ENCODE results near the gene FMN1. TPM values are rescaled to one million over a fixed set of nuclear protein-coding genes. Genes with fewer than 3 reads are reported as not detected.

FMN1 gene
- total RNA-seq, 2 donors from 2014 or later: 13.7 to 17.1 TPM

GRCh38 chr15:32909431-32909830 lies 285.1 kb downstream of the FMN1 start:
- no peak overlapping the region for H3K27ac ChIP-seq
- WGBS, 2 donors: 85 to 93% methylated on average over 2 of the region's 2 CpGs
- intact Hi-C loops (cut with DNase I): no loop called here

GRCh38 chr15:32908872-32909271 lies 285.6 kb downstream of the FMN1 start:
- H3K9me3 ChIP-seq: no peaks in the 10 kb centered on the region
- DNase-seq: no peak
- H3K36me3 ChIP-seq (replicated peaks in 1 of 2; ENCODE audit: insufficient read depth in 1 of 2, low read depth in 2 of 2): no peaks in the 10 kb centered on the region
- no peaks in the 10 kb centered on the region for H3K4me1 ChIP-seq
- TF ChIP-seq CTCF (IDR thresholded peaks at IDR 0.05) (no peak), POLR2A (IDR thresholded peaks at IDR 0.05) (no peak)
- whole genome bisulfite sequencing, 2 donors: 82 to 83% methylated on average over 4 of the region's 4 CpGs
- ATAC-seq: no peak
- no peak overlapping the region for H3K4me3 ChIP-seq
- intact Hi-C loops (cut with DNase I): no loop called here
- H3K27me3 ChIP-seq: no peaks in the 10 kb centered on the region
- H3K27ac ChIP-seq: no peak overlapping the region

More at GRCh38 chr15:32909431-32909830, 285.1 kb downstream of the FMN1 start:
- H3K9me3 ChIP-seq: no peaks in the 10 kb centered on the region
- no peaks in the 10 kb centered on the region for H3K27me3 ChIP-seq
- no peaks in the 10 kb centered on the region for H3K36me3 ChIP-seq (replicated peaks in 1 of 2; ENCODE audit: insufficient read depth in 1 of 2, low read depth in 2 of 2)
- DNase-seq: no peak
- H3K4me3 ChIP-seq: no peak overlapping the region
- no peak for ATAC-seq
- no peaks in the 10 kb centered on the region for H3K4me1 ChIP-seq
- TF ChIP-seq CTCF (IDR thresholded peaks at IDR 0.05) (no peak), POLR2A (IDR thresholded peaks at IDR 0.05) (no peak)

- H3K27me3 ChIP-seq: no peaks in the 10 kb centered on the region
- no peaks in the 10 kb centered on the region for H3K9me3 ChIP-seq
- TF ChIP-seq CTCF (IDR thresholded peaks at IDR 0.05): no peak
- no peak for TF ChIP-seq POLR2A (IDR thresholded peaks at IDR 0.05)
- no peak for ATAC-seq
- no peak for DNase-seq
- no peak overlapping the region for H3K27ac ChIP-seq
- H3K4me3 ChIP-seq: no peak overlapping the region
- no peaks in the 10 kb centered on the region for H3K36me3 ChIP-seq (replicated peaks in 1 of 2; ENCODE audit: insufficient read depth in 1 of 2, low read depth in 2 of 2)
- WGBS, 2 donors: 63 to 77% methylated on average over 5 of the region's 5 CpGs
- no peaks in the 10 kb centered on the region for H3K4me1 ChIP-seq
- intact Hi-C loops (cut with DNase I): no loop called here
Observed at GRCh38 chr15:32908135-32908801, 286.2 kb downstream of the FMN1 start.

- 85 to 87% methylated on average over 4 of the region's 4 CpGs for WGBS, 2 donors
Observed at GRCh38 chr15:32905481-32905880, 289.0 kb downstream of the FMN1 start.

More at GRCh38 chr15:32905481-32905880, 289.0 kb downstream of the FMN1 start:
- no peak for TF ChIP-seq CTCF (IDR thresholded peaks at IDR 0.05)
- Histone ChIP-seq H3K4me1 (peaks cover 20% of the 10 kb centered on the region), H3K9me3 (no peaks in the 10 kb centered on the region), H3K27me3 (no peaks in the 10 kb centered on the region), H3K27ac (no peak overlapping the region), H3K36me3 (replicated peaks in 1 of 2; ENCODE audit: insufficient read depth in 1 of 2, low read depth in 2 of 2) (no peaks in the 10 kb centered on the region), H3K4me3 (no peak overlapping the region)
- intact Hi-C loops (cut with DNase I): no loop called here
- DNase-seq (no peak), ATAC-seq (no peak)

Data from body of pancreas (tissue), 4 donors.